HG03521 (cell line): Measurements from ENCODE around the gene C10orf67.

ENCODE experiments used
- ATAC-seq: cut with Tn5 transposase; IDR thresholded peaks from one replicate; pipeline ENCODE4 v1.9.1; 2021; ENCODE audit warnings: mild to moderate bottlenecking, moderate library complexity; ENCODE audit not compliant: unreplicated experiment

Gene C10orf67

DNA sequence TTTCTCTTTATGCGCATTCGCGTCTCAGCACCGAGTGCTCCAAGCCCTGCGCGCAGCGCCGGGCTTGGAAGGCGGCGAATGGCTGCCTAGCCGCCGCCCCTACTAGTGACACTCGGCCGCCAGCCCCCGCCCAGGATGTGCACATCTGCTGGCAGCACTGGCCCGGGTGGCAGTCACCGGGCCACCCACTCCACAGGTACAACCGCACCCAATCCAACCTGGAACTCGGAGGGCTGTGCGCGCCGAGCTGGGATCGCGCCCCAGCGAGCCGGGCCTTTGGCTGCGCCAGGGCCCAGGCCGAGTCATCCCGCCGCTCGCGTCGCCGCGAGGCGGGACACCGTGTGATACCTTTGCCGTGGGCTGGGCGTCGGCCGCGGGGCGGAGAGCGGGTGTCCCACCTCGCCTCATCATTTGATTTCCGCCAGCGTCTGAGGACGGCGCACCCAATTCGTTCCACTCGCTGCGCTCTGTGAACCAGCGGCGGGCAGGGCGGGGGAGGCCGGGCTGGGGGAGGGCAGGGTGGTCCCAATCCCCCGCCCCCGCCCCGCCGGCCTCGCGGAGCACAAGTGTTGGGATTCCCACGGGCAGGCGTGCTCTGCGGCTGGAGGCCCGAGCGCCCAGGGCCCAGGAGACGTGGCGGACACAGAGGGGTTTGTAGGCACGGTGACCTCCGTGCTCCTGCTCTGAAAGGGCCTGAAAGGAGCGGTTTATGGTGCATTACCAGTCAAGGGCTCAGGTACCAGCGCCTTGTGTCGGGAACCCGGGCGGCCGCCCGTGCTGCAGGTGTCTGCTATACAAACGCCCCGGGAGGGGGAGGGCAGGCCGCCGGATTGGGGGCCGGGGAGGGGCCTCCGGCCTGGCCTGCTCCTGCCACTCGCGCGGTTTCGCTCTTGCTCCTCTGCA, 170.3 kb downstream of the C10orf67 start:
- no peak for ATAC-seq

DNA sequence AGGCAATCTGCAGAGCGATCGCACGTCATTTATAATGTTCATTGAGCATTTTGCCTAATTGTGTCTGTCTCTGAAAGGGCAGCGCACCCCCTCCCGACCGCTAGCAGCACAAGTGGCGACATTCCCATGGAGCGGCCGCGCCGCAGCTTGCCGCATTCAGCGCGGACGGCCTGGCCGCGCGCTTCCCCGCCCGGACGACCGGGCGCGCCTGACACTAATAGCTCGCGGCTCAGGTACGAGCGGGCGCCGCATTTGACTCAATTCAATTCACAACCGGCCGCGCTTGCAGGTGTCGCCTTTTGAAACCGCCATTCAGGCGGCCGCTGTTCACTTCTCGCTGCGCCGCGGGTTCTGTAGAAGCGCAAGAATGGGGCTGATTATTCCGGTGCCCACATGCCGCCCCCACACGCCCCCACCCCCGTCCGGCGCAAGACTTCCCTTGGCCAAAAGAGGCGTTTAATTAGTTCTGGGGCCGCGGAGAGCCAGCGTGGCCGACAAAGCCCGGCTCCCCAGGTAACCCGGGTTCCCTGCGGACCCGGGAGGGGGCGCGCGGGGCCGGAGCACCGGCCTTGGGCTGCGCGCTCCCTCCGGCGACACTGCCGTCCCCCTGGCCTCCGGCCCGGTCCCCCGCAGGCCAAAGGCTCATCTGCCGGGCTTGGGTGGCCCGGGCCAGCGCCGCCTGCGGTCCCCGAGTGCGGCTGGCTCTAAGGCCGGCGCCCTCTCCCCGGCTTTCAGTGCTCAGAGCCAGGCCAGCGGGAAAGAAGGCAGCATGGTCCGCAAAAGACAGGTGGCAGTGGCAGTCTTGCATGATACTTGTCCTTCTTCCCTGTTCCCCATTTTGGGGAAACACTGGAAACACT, 171.2 kb downstream of the C10orf67 start:
- ATAC-seq = no peak

DNA sequence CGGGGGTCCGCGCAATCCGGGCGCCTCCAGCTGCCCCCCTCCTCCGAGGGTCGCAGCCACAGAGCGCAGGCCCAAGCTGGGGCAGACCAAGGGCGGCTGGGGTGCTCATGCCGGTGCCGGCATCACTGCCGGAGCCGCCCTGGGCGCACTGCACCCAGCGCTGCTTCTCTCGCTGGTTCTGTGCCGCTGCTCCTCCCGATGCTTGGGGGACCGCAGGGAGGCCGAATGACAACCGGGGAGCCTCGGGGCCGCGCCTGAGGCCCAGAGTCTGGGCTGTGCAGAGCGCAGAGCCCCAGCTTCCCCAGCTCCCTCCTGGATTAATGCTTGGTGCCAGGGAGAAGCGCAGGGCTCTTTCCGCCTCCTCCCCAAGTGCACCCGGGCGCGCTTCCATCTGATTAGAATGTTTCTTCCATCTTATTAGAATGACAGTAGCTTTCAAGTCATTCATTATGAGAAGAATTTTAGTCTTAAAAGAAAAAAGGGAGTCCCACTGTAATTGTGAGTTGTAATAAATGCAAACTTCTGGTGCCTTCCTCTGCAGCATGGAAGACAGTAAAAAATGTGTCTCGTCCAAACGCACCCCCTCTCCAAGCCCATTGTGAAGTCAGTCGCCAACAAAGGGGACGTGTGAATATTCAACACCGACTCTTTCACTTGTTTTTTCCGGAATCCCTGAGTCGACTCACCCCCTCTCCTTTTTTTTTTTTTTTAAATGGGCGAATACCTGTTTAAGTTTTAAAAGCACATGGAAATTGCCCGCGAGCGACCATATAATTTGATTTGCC, 172.0 kb downstream of the C10orf67 start:
- no peak for ATAC-seq

DNA sequence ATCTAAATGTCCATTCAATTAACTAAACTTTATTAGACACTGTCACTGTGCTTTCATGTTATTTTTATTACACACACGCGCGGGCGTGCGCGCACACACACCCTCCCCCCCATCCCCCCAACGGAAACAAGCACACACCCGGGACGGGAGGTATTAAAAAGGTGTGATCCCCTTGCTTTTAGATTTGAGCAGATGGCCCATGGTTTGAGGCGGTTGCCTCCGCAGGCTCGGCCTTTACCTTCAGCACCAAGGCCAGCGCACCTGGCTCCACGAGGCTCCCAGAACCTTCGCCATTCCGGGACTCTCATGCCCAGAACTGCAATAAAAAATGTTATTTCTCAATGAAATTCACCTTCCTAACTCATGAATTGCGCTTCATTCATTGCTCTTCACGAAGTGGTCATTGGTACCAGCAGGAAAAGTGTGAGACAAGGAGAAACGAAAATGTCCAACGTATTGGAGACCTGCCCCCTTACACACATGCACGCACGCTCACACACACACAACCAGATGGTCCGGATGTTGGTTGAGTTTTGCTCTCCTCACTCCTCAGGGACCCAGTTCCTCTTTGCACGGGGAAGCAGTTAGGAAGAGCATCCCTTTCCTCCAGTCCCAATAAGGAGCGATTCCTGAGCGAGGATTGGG, 173.2 kb downstream of the C10orf67 start:
- no peak for ATAC-seq

DNA sequence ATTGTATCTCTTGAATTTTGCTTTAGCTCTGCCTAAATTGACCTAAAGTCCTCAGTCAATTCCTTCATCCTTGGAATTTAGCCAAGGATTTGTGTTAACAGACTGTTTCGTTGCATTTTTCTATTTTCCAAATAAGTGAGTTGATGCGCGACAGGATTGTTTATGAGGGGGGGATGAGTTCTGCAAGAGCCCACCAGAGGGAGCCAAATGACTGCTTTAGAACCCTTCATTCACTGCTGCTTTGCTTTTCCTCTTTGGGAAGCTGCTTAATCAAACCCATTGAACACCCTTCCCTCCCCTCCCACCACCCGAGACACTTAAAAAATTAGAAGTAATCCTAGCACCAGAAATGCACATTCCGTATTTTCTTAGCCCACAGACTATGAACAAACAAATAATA, 186.2 kb downstream of the C10orf67 start:
- peak; percentile 58 for ATAC-seq

DNA sequence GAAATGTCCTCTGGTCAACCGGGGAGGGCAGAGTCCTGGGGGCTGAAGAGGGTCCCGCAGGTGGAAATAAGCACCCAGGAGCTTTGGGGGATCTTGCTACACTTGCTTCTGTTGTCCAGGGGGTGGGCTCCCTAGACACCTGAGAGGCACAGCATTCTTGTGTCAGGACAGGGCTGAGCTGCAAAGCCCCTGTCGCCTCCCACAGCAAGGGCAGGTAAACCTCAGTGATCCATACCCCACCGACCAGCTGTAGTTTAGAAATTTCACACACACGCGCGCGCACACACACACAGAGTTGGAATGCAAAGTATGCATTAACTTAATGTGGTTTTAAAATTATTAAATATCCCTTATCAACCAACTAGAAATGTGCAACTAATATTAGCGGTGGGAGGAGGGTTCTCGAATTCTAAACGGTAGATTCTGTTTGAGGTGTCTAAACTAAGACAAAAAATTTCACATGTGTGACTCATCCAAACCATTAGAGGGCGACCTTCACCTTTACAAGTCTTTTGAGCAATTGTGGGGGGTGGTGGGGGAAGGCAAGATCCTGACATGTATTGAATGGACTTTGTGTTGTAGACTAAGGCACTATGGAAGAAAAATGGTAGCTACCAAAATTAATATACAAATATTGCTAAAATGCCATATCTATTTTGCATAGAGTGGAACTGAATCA, 186.8 kb downstream of the C10orf67 start:
- peak; percentile 47 for ATAC-seq

DNA sequence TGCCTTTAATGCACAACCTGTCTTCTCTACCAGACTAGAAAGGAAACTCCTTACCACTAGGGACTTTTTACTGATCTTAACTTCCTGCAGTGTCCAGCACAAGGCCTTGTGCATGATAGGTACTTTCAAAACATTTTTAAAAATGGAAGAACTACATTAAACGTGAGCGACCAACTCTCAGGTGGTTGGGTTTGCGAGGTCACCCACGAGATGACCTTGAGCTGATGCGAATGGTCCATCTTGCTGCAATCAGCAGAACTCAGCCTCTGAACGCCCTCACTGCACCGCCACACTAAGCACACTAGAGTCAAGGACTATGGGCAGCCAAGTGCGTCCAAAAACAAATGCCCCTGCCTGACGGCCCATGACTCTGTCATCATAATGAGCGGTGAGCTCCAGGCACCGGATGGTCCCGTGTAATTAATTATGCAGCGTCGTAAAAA, 187.3 kb downstream of the C10orf67 start:
- ATAC-seq = no peak

DNA sequence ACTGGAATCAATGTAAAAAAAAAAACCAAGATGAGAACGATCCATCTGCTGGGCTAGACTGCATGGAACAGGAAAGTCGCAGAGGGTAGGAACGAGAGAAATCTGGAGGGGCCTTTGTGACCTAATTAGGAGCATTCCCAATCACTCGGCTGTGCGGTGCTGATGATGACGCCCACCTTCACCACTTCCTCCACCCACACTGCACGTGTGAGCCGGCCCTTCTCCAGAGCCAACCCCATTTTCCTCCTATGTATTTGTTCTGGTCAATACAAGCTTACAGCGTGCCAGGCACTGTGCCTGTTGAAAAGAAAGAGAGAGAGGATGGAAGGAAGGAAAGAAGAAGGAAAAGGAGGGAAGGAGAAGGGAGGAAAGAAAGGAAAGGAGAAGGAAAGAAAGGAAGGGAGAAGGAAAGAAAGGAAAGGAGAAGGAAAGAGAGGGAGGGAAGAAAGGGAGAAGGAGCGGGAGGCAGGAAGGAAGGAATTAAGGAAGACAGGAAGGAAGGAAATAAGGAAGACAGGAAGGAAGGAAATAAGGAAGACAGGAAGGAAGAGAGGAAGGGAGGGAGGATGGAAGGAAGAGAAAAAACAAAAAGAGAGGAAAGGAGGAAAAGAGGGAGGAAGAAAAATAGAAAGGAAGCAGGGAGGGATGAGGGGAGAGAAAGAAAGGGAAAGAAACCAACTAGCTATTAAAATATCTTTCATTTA, 188.0 kb downstream of the C10orf67 start:
- no peak for ATAC-seq

DNA sequence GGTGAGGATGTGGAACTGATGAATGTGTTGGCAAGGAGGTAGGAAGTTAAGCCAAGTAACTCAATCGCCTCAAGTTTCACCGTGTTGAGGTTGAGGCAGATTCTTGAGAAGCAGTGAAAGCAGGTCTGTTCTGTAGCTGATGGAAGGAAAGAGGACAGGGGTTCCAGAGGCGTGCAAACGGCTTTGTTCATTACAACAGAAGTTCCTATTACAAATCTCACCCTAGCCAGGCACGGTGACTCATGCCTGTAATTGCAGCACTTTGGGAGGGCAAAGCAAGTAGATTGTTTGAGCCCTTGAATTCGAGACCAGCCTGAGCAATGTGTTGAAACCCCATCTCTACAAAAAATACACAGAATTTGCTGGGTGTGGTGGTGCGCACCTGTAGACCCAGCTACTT, 189.4 kb downstream of the C10orf67 start:
- no peak for ATAC-seq
